Endometrium (tissue), 2 donors: ENCODE measurements around the gene KLHL21.

Source experiments
- FAIRE-seq: peaks from 2 replicates; lab custom pipeline; 2012; peaks lifted over from hg19 to GRCh38; lab: Jason Lieb, UNC
- donor health status: control.
- donor health status: control.

KLHL21 gene

DNA sequence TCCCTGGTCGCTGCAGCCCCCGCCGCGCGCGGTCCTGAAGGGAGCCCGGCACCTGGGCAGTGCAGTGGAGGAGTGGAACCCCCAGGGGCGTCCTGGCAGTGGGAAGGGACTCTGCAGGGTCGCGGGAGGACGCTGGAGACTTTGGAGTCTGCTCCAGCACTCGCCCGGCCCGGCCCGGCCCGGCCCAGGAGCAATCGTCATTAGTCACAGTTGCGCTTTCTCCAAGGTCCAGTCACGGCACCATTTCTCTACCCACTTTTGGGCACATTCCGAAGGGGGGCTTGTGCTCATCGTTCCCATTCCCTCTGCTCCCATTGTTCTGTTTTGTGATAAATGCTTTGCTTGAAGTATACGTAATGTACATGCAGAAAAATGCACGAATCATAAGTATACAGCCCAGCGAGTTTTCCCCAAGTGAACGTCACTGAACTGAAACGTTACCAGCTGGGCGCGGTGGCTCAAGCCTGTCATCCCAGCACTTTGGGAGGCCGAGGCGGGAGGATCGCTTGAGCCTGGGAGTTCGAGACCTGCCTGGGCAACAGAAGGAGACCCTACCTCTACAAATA lies 23.0 kb upstream of the KLHL21 start:
- FAIRE-seq: no peak

GRCh38 chr1:6624710-6625583 lies 22.3 kb upstream of the KLHL21 start, which contains the start of gene THAP3:
Gene THAP3 (plus strand): TSS chr1:6624868. CDS start chr1:6625219, 351 bp downstream.
- no peak for FAIRE-seq

GRCh38 chr1:6623269-6623965 lies 20.7 kb upstream of the KLHL21 start:
- no peak for FAIRE-seq

GRCh38 chr1:6622396-6623152 lies 19.9 kb upstream of the KLHL21 start:
- FAIRE-seq: no peak

DNA sequence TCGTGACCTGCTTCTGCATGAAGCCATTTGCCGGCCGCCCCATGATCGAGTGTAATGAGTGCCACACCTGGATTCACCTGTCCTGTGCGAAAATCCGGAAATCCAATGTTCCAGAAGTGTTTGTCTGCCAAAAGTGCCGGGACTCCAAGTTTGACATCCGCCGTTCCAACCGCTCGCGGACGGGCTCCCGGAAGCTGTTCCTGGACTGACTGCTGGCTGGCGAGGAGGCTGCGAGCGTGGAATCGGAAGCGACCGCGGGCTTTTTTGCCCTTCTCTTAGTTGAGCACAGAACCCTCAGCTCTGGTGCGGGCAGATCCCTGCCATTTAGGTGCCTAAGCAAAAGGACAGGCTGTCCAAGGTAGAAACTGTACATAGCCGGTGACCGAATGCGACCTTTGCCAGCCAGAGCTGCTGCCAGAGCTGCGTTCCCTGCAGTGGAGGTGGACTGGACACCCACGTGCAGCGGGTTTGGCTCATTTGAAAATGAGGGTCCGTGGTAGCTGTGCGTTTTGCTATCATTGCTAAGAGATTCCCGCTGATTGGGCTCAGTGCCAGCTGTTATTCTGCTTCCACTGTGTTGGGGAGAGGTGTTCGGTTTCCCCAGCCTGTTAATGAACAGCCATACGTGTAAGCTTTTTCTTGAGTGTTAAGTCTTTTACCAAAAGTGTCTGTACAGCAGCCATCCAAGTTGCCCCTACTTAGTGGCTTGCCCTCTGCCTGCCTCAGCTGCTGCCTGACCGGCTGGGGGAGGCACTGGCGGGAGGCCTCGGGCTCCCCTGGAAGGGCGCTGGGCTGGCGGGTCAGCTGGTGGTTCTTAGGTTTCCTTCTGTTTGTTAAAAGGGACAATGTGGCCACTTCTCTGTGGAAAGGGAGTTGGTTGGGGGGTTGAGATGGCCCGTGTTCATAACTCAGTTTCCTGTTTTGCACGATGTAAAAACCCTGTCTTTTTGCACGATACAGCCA lies 19.0 kb upstream of the KLHL21 start:
- no peak for FAIRE-seq

DNA sequence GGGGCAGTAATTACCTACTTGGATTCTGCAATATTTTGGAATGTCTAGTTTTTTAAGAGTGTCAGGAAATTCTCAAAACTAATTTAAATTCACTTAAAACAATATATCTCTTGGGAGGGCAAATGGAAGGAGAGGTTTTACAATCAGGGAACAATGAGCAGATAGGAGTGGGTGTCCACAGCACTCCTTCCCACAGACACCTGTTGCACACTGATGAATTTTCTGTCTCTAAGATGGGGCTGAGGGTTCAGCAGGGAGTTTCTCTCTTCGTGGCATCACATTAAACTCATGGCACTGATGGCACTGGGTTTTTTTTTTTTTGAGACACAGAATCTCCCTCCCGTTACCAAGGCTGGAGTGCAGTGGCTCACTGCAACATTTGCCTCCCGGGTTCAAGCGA lies 16.4 kb upstream of the KLHL21 start:
- FAIRE-seq: no peak

DNA sequence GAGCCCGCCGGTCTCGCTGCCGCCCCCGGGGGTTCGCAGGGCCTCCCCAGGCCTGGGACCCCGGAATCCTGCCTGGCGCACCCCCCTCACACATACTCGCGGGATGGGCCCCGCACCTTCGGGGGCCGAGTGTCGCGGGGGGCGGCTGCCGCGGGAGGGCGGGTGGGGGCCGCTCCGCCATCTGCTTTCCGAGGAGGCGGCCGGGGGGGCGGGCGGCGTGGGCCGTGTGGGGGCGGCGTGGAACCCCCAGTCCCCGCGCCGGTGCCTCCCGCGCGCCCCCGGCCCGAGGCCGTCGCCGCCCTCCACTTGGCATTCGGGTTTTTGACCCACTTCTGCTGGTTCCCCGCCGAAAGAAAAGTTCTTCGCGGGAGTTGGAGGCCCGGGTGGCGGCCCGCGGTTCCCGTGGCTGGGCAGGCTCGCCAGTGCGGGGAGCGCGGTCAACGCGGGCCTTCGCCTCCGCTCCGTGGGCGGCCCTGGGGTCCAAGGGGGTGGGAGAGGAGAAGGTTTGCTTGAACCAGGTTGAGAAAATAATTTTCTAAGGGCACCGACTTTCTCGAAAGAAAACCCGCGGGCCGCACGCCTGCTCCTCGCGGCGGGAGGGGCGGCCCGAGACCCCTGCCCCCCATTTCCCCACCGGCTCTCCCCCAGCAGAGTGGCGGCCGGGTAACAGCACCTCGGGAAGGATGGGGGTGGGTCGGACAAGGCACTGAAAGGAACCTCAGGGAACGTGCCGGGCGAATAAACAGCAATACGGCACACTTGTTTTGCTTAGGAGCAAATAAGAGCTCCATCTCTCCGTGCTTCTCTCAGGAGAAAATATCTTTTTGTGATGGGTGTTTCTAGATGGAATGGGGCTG lies 12.5 kb upstream of the KLHL21 start:
- FAIRE-seq: no peak

DNA sequence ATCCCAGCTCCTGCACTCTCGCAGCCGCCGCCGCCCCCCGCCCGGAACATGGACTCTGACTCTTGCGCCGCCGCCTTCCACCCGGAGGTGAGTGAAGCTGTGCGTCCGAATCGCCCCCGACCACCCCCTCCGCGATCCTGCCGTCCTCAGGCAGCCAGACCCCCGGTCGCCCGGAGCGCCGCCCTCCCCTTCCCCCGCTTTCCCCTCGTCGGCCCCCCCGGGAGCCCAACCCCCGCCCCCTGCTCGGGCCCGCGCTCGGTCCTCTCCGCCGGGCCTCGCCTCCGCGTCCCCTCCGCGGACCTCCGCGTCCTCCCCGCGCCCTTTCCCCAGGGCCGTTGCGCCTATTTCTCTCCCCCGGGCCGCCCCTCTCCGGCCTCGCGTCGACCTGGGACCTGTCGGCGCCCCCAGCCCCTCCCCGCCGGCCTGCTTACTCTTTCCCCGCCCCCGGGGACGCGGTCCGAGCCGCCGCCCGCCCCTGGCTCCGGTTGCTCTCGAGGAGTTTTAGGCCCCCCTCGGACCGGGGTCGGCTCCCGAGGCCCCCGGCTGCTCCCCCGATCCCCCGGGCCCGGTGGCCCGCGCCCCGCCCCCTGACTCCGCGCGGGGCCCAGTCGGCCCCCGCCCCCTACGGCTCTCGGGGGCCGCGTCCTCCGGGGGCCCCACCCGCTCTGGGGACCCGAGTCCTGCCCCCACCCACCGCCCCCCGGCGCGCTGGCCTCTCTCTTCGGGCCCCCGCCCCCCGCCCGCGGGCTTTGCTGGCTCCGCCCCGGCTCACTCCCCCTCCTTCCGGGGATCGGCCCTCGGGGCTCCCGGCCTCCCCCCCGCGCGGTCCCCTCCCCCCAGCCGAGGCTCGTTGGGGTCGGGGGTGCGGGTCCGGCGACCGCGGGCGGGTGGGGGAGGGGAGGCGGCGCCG lies 11.6 kb upstream of the KLHL21 start:
- no peak for FAIRE-seq

GRCh38 chr1:6613361-6614018 lies 10.8 kb upstream of the KLHL21 start, which contains the start of gene PHF13:
Gene PHF13 (plus strand): TSS chr1:6613731. CDS start chr1:6614067, 336 bp downstream.
- no peak for FAIRE-seq

- no peak for FAIRE-seq
Measured at GRCh38 chr1:6612641-6613360, 10.1 kb upstream of the KLHL21 start.

DNA sequence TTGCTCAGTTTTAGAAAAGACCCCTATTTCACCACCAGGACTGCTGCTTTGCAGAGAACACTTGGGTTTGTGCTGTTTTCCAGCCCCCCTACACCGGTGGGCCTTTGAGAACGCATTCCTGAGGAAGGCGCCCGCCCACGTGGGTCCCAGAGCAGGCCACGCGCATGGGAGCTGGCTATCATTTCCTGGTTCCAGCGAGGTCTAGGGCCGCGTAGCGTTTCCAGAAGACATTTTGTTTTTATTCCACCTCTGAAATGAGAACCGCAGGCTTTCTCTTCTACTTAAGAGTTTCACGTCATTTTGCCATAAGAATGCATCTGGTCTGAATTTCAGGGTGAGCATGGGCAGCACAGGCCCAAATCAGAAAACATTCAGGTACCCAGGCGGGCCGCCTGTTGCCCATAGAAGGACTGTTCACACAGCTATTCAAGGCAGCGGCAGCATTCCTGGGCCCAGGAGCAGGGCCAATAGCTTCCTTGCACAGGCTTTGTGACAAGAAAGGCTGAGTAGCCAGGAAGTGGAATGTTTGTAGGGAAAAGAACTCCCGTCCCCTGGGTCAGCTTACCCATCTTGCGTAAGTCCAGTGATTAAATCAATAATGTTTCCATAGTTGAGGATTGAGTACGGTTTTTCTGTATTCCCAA lies 1.4 kb upstream of the KLHL21 start:
- FAIRE-seq: no peak

DNA sequence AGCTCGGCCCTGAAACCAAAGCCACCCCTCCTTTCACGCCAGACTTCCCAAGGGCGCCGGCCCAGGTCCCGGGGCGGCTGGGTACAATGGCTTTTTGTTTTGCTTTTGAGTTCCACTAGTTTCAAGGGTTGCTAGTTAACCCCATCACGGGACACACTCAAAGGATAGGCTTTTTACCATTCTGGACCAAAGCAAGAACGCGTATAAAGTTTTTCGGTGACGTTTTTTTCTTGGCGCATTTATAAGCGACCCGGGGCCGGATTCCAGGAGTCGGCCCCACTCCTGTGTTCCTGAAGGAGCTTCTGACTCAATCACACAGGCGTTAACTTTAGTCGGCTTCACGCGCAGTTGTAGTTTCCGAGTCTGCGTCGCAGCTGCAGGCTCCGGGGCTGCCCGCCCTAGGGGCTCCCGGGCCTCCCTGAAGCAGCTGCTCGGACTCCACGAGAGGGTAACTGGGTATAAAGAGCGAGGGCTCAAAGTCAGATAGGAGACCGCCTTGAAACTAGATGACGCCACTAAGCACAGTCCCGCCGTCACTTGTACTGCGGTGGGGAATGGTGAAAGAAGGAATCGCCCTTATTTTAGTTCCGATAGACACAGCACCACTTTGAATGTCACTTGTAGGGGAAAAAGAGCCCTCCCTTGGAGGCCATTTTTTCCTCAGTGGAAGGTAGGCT lies 707 bp upstream of the KLHL21 start:
- no peak for FAIRE-seq

DNA sequence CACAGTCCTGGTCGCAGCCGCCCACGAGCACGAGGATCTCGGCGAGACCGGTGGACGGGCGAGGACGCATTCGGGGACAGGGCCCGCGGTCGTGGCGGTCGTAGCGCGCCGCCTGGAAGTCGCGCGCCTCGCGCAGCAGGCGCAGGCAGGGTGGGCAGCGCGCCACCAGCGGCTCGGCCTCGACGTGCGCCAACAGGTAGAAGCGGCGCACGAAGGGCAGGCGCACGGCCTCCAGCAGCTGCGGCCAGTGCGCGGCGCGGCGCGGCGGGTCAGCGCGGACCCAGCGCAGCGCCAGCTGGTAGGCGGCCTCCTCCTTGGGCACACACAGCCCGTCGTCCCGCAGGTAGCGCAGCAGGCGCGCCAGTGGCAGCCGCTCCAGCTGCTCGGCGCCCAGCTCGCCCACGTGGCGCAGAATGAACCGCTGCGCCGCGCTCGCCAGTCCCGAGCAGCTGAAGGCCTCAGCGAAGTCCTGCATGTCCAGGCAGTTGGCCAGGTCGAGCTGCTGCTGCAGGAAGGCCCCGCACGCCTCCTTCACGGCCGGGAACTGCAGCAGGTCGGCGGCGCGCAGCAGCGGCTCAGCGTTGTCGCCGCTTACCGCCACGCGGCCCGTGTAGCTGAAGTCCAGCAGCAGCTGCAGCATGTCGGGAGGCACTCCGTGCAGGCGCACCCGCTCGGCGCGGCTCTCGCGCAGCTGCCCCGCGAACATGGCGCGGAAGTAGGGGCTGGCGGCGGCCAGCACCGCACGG lies 573 bp downstream of the KLHL21 start:
- FAIRE-seq: no peak

- FAIRE-seq: peak; percentile 35
Measured at GRCh38 chr1:6601049-6601922, 1.4 kb downstream of the KLHL21 start.
